Vagina (tissue), 2 donors: ENCODE data around the gene MRGPRE. TPM values are rescaled to one million over a fixed set of nuclear protein-coding genes. Genes with fewer than 3 reads are reported as not detected.

Experiments used
- DNase-seq, 2 donors: peaks; one replicate each; pipeline ENCODE4 v3.0.0-alpha.2; 2017; ENCODE audit errors: extremely low spot score in 2 of 2
- H3K27ac ChIP-seq: fragments of 200-600 bp; sonication (generic); one replicate; pipeline ENCODE4 v1.5.1; 2019
- H3K27me3 ChIP-seq: fragments of 200-600 bp; sonication (generic); one replicate; pipeline ENCODE4 v1.5.1; 2019
- H3K36me3 ChIP-seq, 2 donors: fragments of 200-600 bp; sonication (generic); one replicate each; pipeline ENCODE4 v1.5.1; 2017 to 2019
- H3K4me1 ChIP-seq: fragments of 200-600 bp; sonication (generic); one replicate; pipeline ENCODE4 v1.5.1; 2019
- H3K4me3 ChIP-seq, 2 donors: fragments of 200-600 bp; sonication (generic); 1 replicate in 1 of 2; 2 replicates in 1 of 2; pipeline ENCODE4 v1.5.1; 2016 to 2019
- H3K9me3 ChIP-seq: fragments of 200-600 bp; sonication (generic); one replicate; pipeline ENCODE4 v1.5.1; 2019
- POLR2A ChIP-seq, 2 donors: fragments of 450-650 bp; IDR thresholded peaks; one replicate each; pipeline ENCODE4 v1.6.1; 2017; ENCODE audit warnings: antibody characterized with exemption in 2 of 2, mild to moderate bottlenecking in 2 of 2, moderate library complexity in 2 of 2
- POLR2AphosphoS5 ChIP-seq, 2 donors: sonication (generic); formaldehyde crosslinking; IDR thresholded peaks; one replicate each; pipeline ENCODE4 v1.9.0; 2017; ENCODE audit warnings: antibody characterized with exemption in 2 of 2, mild to moderate bottlenecking in 2 of 2, low read depth in 1 of 2; ENCODE audit not compliant: insufficient read depth in 1 of 2
- intact Hi-C: fragments of 100-400 bp; cut with DNase I; formaldehyde crosslinking; loops from one replicate; pipeline ENCODE4 v1.15.1; 2023
- total RNA-seq: library from RNA; depleted of rRNA; stranded (reverse); fragments of >200 nt; gene quantifications from one replicate; pipeline ENCODE4 v1.2.3, GENCODE V29; 2016
- TF ChIP-seq, protein P1 (sequence below), 3 experiments: fragments of 450-650 bp in 2 of 3; fragments of 200-600 bp in 1 of 3; sonication (generic) in 1 of 3; IDR thresholded peaks; one replicate each; pipeline ENCODE4 v1.5.1; 2017 to 2019; ENCODE audit warnings: antibody characterized with exemption in 3 of 3, mild to moderate bottlenecking in 2 of 3, moderate library complexity in 2 of 3

The MRGPRE gene
- total RNA-seq, 1 donor from 2014 or later: not detected

- no peak overlapping the region for H3K4me3 ChIP-seq
- intact Hi-C loops: no loop called here
- no peaks in the 10 kb centered on the region for H3K9me3 ChIP-seq
- TF ChIP-seq, protein P1, sequence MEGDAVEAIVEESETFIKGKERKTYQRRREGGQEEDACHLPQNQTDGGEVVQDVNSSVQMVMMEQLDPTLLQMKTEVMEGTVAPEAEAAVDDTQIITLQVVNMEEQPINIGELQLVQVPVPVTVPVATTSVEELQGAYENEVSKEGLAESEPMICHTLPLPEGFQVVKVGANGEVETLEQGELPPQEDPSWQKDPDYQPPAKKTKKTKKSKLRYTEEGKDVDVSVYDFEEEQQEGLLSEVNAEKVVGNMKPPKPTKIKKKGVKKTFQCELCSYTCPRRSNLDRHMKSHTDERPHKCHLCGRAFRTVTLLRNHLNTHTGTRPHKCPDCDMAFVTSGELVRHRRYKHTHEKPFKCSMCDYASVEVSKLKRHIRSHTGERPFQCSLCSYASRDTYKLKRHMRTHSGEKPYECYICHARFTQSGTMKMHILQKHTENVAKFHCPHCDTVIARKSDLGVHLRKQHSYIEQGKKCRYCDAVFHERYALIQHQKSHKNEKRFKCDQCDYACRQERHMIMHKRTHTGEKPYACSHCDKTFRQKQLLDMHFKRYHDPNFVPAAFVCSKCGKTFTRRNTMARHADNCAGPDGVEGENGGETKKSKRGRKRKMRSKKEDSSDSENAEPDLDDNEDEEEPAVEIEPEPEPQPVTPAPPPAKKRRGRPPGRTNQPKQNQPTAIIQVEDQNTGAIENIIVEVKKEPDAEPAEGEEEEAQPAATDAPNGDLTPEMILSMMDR (IDR thresholded peaks at IDR 0.05): no peak
- TF ChIP-seq POLR2A (IDR thresholded peaks at IDR 0.05): no peak
- TF ChIP-seq POLR2AphosphoS5 (IDR thresholded peaks at IDR 0.05; ENCODE audit: insufficient read depth in 1 of 2, low read depth in 1 of 2): no peak
- no peak overlapping the region for H3K27ac ChIP-seq
- DNase-seq: no peak
- peaks cover 12% of the 10 kb centered on the region for H3K4me1 ChIP-seq
- H3K36me3 ChIP-seq: no peaks in the 10 kb centered on the region
- no peaks in the 10 kb centered on the region for H3K27me3 ChIP-seq
Measured at GRCh38 chr11:3206156-3206921, 25.9 kb downstream of the MRGPRE start.

GRCh38 chr11:3205261-3206155 is 26.7 kb downstream of the MRGPRE start:
- DNase-seq: no peak
- no peaks in the 10 kb centered on the region for H3K27me3 ChIP-seq
- no peak overlapping the region for H3K27ac ChIP-seq
- no peaks in the 10 kb centered on the region for H3K36me3 ChIP-seq
- no peak for TF ChIP-seq POLR2AphosphoS5 (IDR thresholded peaks at IDR 0.05; ENCODE audit: insufficient read depth in 1 of 2, low read depth in 1 of 2)
- TF ChIP-seq POLR2A (IDR thresholded peaks at IDR 0.05): no peak
- TF ChIP-seq, protein P1 (IDR thresholded peaks at IDR 0.05): no peak
- intact Hi-C loops: no loop called here
- H3K4me3 ChIP-seq: no peak overlapping the region
- H3K9me3 ChIP-seq: no peaks in the 10 kb centered on the region
- peaks cover 12% of the 10 kb centered on the region for H3K4me1 ChIP-seq

DNA sequence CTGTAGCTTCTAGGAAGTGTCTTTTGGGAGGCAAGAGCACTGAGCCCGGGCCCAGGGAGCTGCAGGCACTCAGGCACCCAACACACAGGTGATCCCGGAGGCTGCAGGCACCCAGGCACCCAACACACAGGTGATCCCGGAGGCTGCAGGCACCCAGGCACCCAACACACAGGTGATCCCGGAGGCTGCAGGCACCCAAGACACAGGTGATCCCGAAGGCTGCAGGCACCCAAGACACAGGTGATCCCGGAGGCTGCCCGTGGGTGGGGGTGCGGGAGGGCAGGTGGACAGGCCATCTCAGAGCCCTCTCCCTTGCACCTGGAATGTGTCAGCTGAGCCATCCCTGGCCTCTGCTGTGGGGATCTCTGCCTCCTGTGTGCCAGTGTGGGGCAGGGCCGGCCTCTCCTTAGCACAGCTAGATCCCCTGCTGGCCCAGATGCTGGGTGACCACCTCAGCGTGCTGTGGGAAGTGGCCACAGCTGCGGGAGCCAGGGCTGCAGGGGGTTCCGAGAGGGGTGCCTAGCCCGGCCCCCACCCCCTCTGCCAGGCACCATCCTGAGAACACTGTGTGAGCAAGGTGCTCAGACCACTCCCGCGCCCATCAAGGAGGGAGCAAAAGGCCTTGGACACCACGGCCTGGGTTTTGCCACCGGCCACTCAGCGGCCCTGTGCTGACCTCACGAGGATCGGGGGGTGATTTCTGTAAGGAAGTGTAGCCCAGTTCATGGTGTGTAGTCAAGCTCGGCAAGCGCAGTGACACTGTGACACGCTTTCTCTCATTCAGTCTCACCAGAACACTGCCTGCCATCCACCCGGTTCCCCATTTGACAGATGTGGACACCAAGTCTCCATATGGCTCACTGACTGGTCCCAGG is 27.8 kb downstream of the MRGPRE start:
- intact Hi-C loops: no loop called here

GRCh38 chr11:3203221-3204043 is 28.8 kb downstream of the MRGPRE start:
- no peak for DNase-seq
- no peak overlapping the region for H3K27ac ChIP-seq
- TF ChIP-seq POLR2A (IDR thresholded peaks at IDR 0.05) (no peak), POLR2AphosphoS5 (IDR thresholded peaks at IDR 0.05; ENCODE audit: insufficient read depth in 1 of 2, low read depth in 1 of 2) (no peak)
- TF ChIP-seq, protein P1 (IDR thresholded peaks at IDR 0.05): no peak
- no peaks in the 10 kb centered on the region for H3K27me3 ChIP-seq
- H3K4me1 ChIP-seq: peaks cover 12% of the 10 kb centered on the region
- H3K36me3 ChIP-seq: no peaks in the 10 kb centered on the region
- no peak overlapping the region for H3K4me3 ChIP-seq
- intact Hi-C loops: no loop called here
- H3K9me3 ChIP-seq: no peaks in the 10 kb centered on the region

More for the DNA sequence above, 27.8 kb downstream of the MRGPRE start:
- no peak for DNase-seq
- no peaks in the 10 kb centered on the region for H3K27me3 ChIP-seq
- H3K9me3 ChIP-seq: no peaks in the 10 kb centered on the region
- no peak for TF ChIP-seq POLR2AphosphoS5 (IDR thresholded peaks at IDR 0.05; ENCODE audit: insufficient read depth in 1 of 2, low read depth in 1 of 2)
- no peak for TF ChIP-seq POLR2A (IDR thresholded peaks at IDR 0.05)
- TF ChIP-seq, protein P1 (IDR thresholded peaks at IDR 0.05): no peak
- no peak overlapping the region for H3K4me3 ChIP-seq
- no peak overlapping the region for H3K27ac ChIP-seq
- no peaks in the 10 kb centered on the region for H3K36me3 ChIP-seq
- H3K4me1 ChIP-seq: peaks cover 12% of the 10 kb centered on the region
